AG09309 (cell line): Measurements from ENCODE around the gene LDLRAD2.

ENCODE experiments used
- DNase-seq: peaks from one replicate; pipeline ENCODE4 v3.0.0-alpha.2; 2010; ENCODE audit warnings: low read depth
- H3K4me3 ChIP-seq: 2 replicates; pipeline ENCODE4 v1.5.1; 2011; ENCODE audit warnings: mild to moderate bottlenecking, low read depth, low read length, moderate library complexity; ENCODE audit not compliant: control insufficient read depth
- CTCF ChIP-seq: IDR thresholded peaks from 2 replicates; pipeline ENCODE4 v1.5.1; 2011; ENCODE audit warnings: mild to moderate bottlenecking, low read depth, low read length, inconsistent platforms; ENCODE audit not compliant: insufficient read depth, control insufficient read depth; ENCODE audit errors: missing control alignments

The LDLRAD2 gene

GRCh38 chr1:21801100-21801499, 11.0 kb upstream of the LDLRAD2 start:
- no peak for DNase-seq
- no peak for TF ChIP-seq CTCF
- no peak overlapping the region for H3K4me3 ChIP-seq

DNA sequence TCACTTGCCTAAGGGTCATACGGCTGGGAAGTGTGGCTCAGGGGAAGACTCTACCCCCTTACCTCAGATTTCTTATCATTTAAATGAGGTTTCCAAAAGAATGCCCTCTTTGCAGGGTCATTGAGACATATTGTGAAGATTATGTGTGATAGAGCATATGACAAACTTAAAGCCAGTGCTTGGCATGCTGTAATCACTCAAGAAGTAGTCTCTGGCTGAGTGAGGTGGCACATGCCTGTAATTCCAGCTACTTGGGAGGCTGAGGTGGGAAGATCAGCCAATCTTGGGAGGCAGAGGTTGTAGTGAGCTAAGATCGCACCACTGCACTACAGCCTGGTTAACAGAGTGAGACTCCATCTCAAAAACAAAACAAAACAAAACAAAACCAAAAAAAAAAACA, 7.5 kb upstream of the LDLRAD2 start:
- no peak overlapping the region for H3K4me3 ChIP-seq
- no peak for DNase-seq
- no peak for TF ChIP-seq CTCF

- TF ChIP-seq CTCF: no peak
- H3K4me3 ChIP-seq: no peak overlapping the region
- no peak for DNase-seq
Measured at GRCh38 chr1:21813542-21813941, 1.5 kb downstream of the LDLRAD2 start.

DNA sequence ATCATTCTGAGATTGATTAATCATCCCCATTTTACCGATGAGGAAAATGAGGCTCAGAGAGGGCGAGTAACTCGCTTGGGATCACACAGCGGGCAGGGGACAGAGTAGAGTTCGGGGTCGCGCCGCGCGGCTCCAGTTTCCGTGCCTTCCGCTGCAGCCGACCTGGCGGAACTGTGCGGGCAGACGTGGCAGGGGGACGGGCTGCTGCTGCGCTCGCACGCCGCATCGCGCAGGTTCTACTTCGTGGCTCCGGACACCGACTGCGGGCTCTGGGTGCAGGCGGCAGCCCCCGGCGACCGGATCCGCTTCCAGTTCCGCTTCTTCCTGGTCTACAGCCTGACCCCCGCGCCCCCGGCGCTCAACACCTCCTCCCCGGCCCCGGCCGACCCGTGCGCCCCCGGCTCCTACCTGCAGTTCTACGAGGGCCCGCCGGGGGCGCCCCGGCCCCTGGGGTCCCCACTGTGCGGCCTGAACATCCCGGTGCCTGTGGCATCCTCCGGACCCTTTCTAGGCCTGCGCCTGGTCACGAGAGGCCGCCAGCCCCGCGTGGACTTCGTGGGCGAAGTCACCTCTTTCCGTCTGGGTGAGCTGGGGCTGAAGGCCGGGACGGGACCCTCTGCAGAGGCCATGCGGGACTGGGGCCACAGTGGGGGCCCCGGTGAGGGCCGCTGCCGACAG, 2.3 kb downstream of the LDLRAD2 start:
- DNase-seq: no peak
- TF ChIP-seq CTCF: peak; percentile 45
- no peak overlapping the region; the same call in 1 of the 2 replicates for H3K4me3 ChIP-seq

- DNase-seq: no peak
- H3K4me3 ChIP-seq: no peak overlapping the region
- TF ChIP-seq CTCF: no peak
Measured at GRCh38 chr1:21814981-21815582, 3.0 kb downstream of the LDLRAD2 start.

GRCh38 chr1:21815724-21816321, 3.8 kb downstream of the LDLRAD2 start:
- DNase-seq: no peak
- no peak for TF ChIP-seq CTCF
- no peak overlapping the region for H3K4me3 ChIP-seq
